ENCODE data around the gene BPIFA2.

GRCh38 chr20:33145521-33145920 is 22.4 kb upstream of the BPIFA2 start:
- TF ChIP-seq, protein P1, sequence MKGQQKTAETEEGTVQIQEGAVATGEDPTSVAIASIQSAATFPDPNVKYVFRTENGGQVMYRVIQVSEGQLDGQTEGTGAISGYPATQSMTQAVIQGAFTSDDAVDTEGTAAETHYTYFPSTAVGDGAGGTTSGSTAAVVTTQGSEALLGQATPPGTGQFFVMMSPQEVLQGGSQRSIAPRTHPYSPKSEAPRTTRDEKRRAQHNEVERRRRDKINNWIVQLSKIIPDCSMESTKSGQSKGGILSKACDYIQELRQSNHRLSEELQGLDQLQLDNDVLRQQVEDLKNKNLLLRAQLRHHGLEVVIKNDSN (IDR thresholded peaks at IDR 0.05): no peak
- TF ChIP-seq RAD21 (IDR thresholded peaks at IDR 0.05; ENCODE audit: low read depth): no peak
- TF ChIP-seq EP300 (IDR thresholded peaks at IDR 0.05; ENCODE audit: borderline replicate concordance): no peak
